ENCODE results near the gene FOXJ2. TPM values are rescaled to one million over a fixed set of nuclear protein-coding genes. Genes with fewer than 3 reads are reported as not detected.
"Not testable (repeated sequence)": the region's sequence is repeated elsewhere in the genome, so short reads cannot be mapped to it uniquely, and the experiment has no call there.

FOXJ2 gene
- total and polyA plus RNA-seq, 10 of the 15 experiments (the other 5 are each of a cell fraction or from before 2014, with no cell fraction given): 1.4 to 9.3 (median 4.8) TPM

DNA sequence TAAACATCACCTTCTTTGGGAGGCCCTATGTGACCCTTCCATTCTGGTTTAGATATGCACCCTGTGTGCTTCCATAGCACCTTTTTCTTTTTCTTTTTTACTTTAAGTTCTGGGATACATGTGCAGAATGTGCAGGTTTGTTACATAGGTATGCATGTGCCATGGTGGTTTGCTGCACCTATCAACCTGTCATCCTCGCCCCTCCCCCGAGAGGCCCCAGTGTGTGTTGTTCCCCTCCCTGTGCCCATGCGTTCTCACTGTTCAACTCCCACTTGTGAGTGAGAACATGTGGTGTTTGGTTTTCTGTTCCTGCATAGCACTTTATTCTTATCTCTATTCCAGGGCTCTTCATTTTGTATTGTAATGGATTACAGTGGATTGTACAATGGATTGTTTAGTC lies 51.8 kb downstream of the FOXJ2 start:
- peak; percentile 8 for ATAC-seq
- Histone ChIP-seq H3K4me3 (peak overlapping the region; percentile 93; the same call in 1 of the 2 replicates), H3K27ac (ENCODE audit: control insufficient read depth, insufficient read depth) (peak overlapping the region; percentile 35; the same call in 1 of the 2 replicates), H3K79me2 (ENCODE audit: control insufficient read depth, insufficient read depth, low read length) (peaks cover 78% of the 10 kb centered on the region), H3K4me1 (ENCODE audit: control insufficient read depth, insufficient read depth, low read length) (peaks cover 19% of the 10 kb centered on the region), H3K4me2 (ENCODE audit: control insufficient read depth, insufficient read depth) (peak overlapping the region; percentile 73)
- TF ChIP-seq BHLHE40 (IDR thresholded peaks at IDR 0.05; ENCODE audit: borderline replicate concordance in 1 of 2, low read depth in 2 of 2, low read length in 1 of 2) (peak in 1 of 2 experiments; percentile 60; a peak in 1 of 4 replicates), IKZF2 (IDR thresholded peaks at IDR 0.05) (0 out of 4 replicates have a peak, but pooled peaks of 1 of the 2 experiments have one; percentile 13)
- H3K36me3 ChIP-seq (ENCODE audit: control insufficient read depth in 2 of 2, insufficient read depth in 2 of 2, low read length in 1 of 2); FAIRE-seq; BruUV-seq (replicated peaks); H3K27me3 ChIP-seq (replicated peaks in 1 of 2; ENCODE audit: control insufficient read depth in 2 of 2, insufficient read depth in 2 of 2, low read length in 1 of 2); H3K9ac ChIP-seq (ENCODE audit: control insufficient read depth, insufficient read depth, low read length); H3K9me3 ChIP-seq (replicated peaks; ENCODE audit: control insufficient read depth, insufficient read depth, low read length); RAD21 ChIA-PET (ENCODE audit: unreplicated experiment); in situ Hi-C loops (cut with MboI); H4K20me1 ChIP-seq (ENCODE audit: control insufficient read depth, insufficient read depth); DNase-seq (ENCODE audit: low read depth, low spot score); H2AFZ ChIP-seq (ENCODE audit: control insufficient read depth, low read depth, low read length): not testable (repeated sequence)
- CTCF ChIA-PET: interaction anchor here (0.7 to 1.5 kb wide), 2 partner anchors 25 to 52 kb away, joined by 3 to 4 read pairs; no protein-coding TSS in a partner anchor
- SMC1A ChIA-PET (ENCODE audit: uncharacterized antibody, unreplicated experiment): interaction anchor here (0.7 to 1.0 kb wide), 2 partner anchors 9 to 142 kb away, joined by 3 read pairs; no protein-coding TSS in a partner anchor
- intact Hi-C loops (cut with micrococcal nuclease; ENCODE audit: unreplicated experiment): loop anchor here (5.0 to 10.0 kb wide), 2 partner anchors 47 to 150 kb away; partner anchors contain the start of gene SLC2A3
- WGBS (ENCODE audit: insufficient coverage, insufficient replicate concordance, low lambda C conversion rate, missing lambda C conversion rate): 72% methylated on average over 3 of the region's 3 CpGs
- POLR2A ChIA-PET: interaction anchor here (0.6 kb wide), 2 partner anchors 40 to 1205 kb away, joined by 3 to 4 read pairs; no protein-coding TSS in a partner anchor

GRCh38 chr12:8087666-8088065 lies 55.1 kb downstream of the FOXJ2 start:
- ChIA-PET SMC1A (ENCODE audit: uncharacterized antibody, unreplicated experiment) (interaction anchor here (0.9 to 2.1 kb wide), 6 partner anchors 10 to 154 kb away, joined by 3 to 8 read pairs (median 4); no protein-coding TSS in a partner anchor), RAD21 (ENCODE audit: unreplicated experiment) (interaction anchor here (0.6 to 2.3 kb wide), 5 partner anchors 9 to 60 kb away, joined by 3 to 7 read pairs (median 3); no protein-coding TSS in a partner anchor), CTCF (interaction anchor here (1.4 to 2.7 kb wide), 4 partner anchors 8 to 144 kb away, joined by 4 to 10 read pairs (median 7); no protein-coding TSS in a partner anchor), POLR2A (interaction anchor here (0.8 to 2.7 kb wide), 5 partner anchors 9 to 117 kb away, joined by 3 to 13 read pairs (median 5); partner anchors contain the start of gene FOXJ2)
- Histone ChIP-seq H3K27ac (ENCODE audit: control insufficient read depth, insufficient read depth) (peak overlapping the region; percentile 70), H3K4me3 (peak overlapping the region; percentile 20; the same call in 1 of the 2 replicates), H4K20me1 (ENCODE audit: control insufficient read depth, insufficient read depth) (no peaks in the 10 kb centered on the region), H3K79me2 (ENCODE audit: control insufficient read depth, insufficient read depth, low read length) (peaks cover 65% of the 10 kb centered on the region), H2AFZ (ENCODE audit: control insufficient read depth, low read depth, low read length) (no peak overlapping the region), H3K36me3 (ENCODE audit: control insufficient read depth in 2 of 2, insufficient read depth in 2 of 2, low read length in 1 of 2) (peaks cover 8 to 18% of the 10 kb centered on the region in 2 experiments), H3K4me1 (ENCODE audit: control insufficient read depth, insufficient read depth, low read length) (peaks cover 19% of the 10 kb centered on the region), H3K4me2 (ENCODE audit: control insufficient read depth, insufficient read depth) (peak overlapping the region; percentile 94), H3K27me3 (replicated peaks in 1 of 2; ENCODE audit: control insufficient read depth in 2 of 2, insufficient read depth in 2 of 2, low read length in 1 of 2) (no peaks in the 10 kb centered on the region), H3K9ac (ENCODE audit: control insufficient read depth, insufficient read depth, low read length) (no peak overlapping the region), H3K9me3 (replicated peaks; ENCODE audit: control insufficient read depth, insufficient read depth, low read length) (no peaks in the 10 kb centered on the region)
- ATAC-seq (peak; percentile 21; the same call in 1 of the 3 replicates), DNase-seq (ENCODE audit: low read depth, low spot score) (no peak), FAIRE-seq (peak; percentile 86)
- in situ Hi-C loops (cut with MboI) (no loop called here), intact Hi-C loops (cut with micrococcal nuclease; ENCODE audit: unreplicated experiment) (loop anchor here (10.0 kb wide), 1 partner anchor 153 kb away; the partner anchor contains the start of gene SLC2A3)
- WGBS (ENCODE audit: insufficient coverage, insufficient replicate concordance, low lambda C conversion rate, missing lambda C conversion rate): 87% methylated on average over 2 of the region's 2 CpGs
- no TSS peak for BruUV-seq (replicated peaks)
- TF ChIP-seq IKZF2 (IDR thresholded peaks at IDR 0.05) (peak; percentile 15 to 16; a peak in 1 of 4 replicates), RFX5 (IDR thresholded peaks at IDR 0.05; ENCODE audit: low read depth, low read length) (no peak), USF2 (IDR thresholded peaks at IDR 0.05; ENCODE audit: borderline replicate concordance, low read depth, low read length) (no peak), ESRRA (IDR thresholded peaks at IDR 0.05; ENCODE audit: low read length) (no peak), MXI1 (IDR thresholded peaks at IDR 0.05; ENCODE audit: low read depth, low read length) (peak; percentile 62; the same call in 1 of the 2 replicates), POLR2AphosphoS5 (IDR thresholded peaks at IDR 0.05; ENCODE audit: low read length) (no peak), ZNF217 (IDR thresholded peaks at IDR 0.05) (no peak), CREM (IDR thresholded peaks at IDR 0.05; ENCODE audit: low read depth) (no peak), CEBPB (IDR thresholded peaks at IDR 0.05; ENCODE audit: borderline replicate concordance in 1 of 2, low read depth in 2 of 2, low read length in 2 of 2) (no peak), EZH2 (IDR thresholded peaks at IDR 0.05; ENCODE audit: borderline replicate concordance, control insufficient read depth, low read depth, low read length) (no peak), GATAD2B (conservative IDR thresholded peaks at IDR 0.05; ENCODE audit: low read depth) (no peak), MYC (IDR thresholded peaks at IDR 0.05; ENCODE audit: insufficient read depth, insufficient read length, insufficient replicate concordance, low read length, severe bottlenecking) (no peak)
- TF ChIP-seq, protein P1, sequence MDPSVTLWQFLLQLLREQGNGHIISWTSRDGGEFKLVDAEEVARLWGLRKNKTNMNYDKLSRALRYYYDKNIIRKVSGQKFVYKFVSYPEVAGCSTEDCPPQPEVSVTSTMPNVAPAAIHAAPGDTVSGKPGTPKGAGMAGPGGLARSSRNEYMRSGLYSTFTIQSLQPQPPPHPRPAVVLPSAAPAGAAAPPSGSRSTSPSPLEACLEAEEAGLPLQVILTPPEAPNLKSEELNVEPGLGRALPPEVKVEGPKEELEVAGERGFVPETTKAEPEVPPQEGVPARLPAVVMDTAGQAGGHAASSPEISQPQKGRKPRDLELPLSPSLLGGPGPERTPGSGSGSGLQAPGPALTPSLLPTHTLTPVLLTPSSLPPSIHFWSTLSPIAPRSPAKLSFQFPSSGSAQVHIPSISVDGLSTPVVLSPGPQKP (IDR thresholded peaks at IDR 0.05; ENCODE audit: low read depth, low read length): no peak
